Measurements from ENCODE around the gene KCNMB2.

GRCh38 chr3:178492491-178492890, 43.7 kb upstream of the KCNMB2 start:
- TF ChIP-seq CTCF (IDR thresholded peaks at IDR 0.05) (no peak), POLR2AphosphoS5 (IDR thresholded peaks at IDR 0.05) (no peak), EP300 (IDR thresholded peaks at IDR 0.05) (no peak)

Measured in stomach (tissue), 4 donors.